Upper lobe of left lung (tissue), 6 donors: ENCODE measurements around the gene CAPZB. TPM values are rescaled to one million over a fixed set of nuclear protein-coding genes. Genes with fewer than 3 reads are reported as not detected.

Source experiments
- ATAC-seq, 2 donors: fragments of 200-7000 bp; cut with Tn5 transposase; one replicate each; pipeline ENCODE4 v1.9.1; 2022; ENCODE audit warnings: mild to moderate bottlenecking in 2 of 2, moderate library complexity in 2 of 2; ENCODE audit not compliant: low FRiP score in 2 of 2
- DNase-seq, 2 donors: peaks; one replicate each; pipeline ENCODE4 v3.0.0-alpha.2; 2019 to 2020
- H3K27ac ChIP-seq, 4 donors: fragments of 200-600 bp; sonication (generic); one replicate each; pipeline ENCODE4 v1.5.1; 2016 to 2019
- H3K27me3 ChIP-seq, 4 donors: fragments of 200-600 bp; sonication (generic); one replicate each; pipeline ENCODE4 v1.5.1; 2017 to 2019
- H3K36me3 ChIP-seq, 4 donors: fragments of 200-600 bp; sonication (generic); one replicate each; pipeline ENCODE4 v1.5.1; 2016 to 2019
- H3K4me1 ChIP-seq, 4 donors: fragments of 200-600 bp; sonication (generic); one replicate each; pipeline ENCODE4 v1.5.1; 2018 to 2019
- H3K4me3 ChIP-seq, 4 donors: fragments of 200-600 bp; sonication (generic); one replicate each; pipeline ENCODE4 v1.5.1; 2017 to 2019; ENCODE audit warnings: mild to moderate bottlenecking in 2 of 4, moderate library complexity in 1 of 4
- H3K9me3 ChIP-seq, 4 donors: fragments of 200-600 bp; sonication (generic); one replicate each; pipeline ENCODE4 v1.5.1; 2018 to 2019
- CTCF ChIP-seq, 6 experiments: fragments of 450-650 bp in 4 of 6; fragments of 200-600 bp in 2 of 6; sonication (generic) in 2 of 6; IDR thresholded peaks; one replicate each; pipeline ENCODE4 v1.5.1; 2016 to 2019; ENCODE audit warnings: antibody characterized with exemption in 6 of 6
- EP300 ChIP-seq, 4 donors: sonication (generic); formaldehyde crosslinking; IDR thresholded peaks; one replicate each; pipeline ENCODE4 v1.5.1; 2017; ENCODE audit warnings: antibody characterized with exemption in 4 of 4, control low read depth in 2 of 4
- POLR2A ChIP-seq, 4 donors: fragments of 450-650 bp; IDR thresholded peaks; one replicate each; pipeline ENCODE4 v1.5.1; 2016 to 2017; ENCODE audit warnings: antibody characterized with exemption in 4 of 4, mild to moderate bottlenecking in 2 of 4
- POLR2AphosphoS5 ChIP-seq, 2 donors: sonication (generic); formaldehyde crosslinking; IDR thresholded peaks; one replicate each; pipeline ENCODE4 v1.5.1; 2017; ENCODE audit warnings: antibody characterized with exemption in 2 of 2
- WGBS, 2 donors: methylation state at CpG; one replicate each; pipeline ENCODE4 v1.1.5; 2017 to 2018; 5-methylcytosine and 5-hydroxymethylcytosine counted together
- total RNA-seq, 6 donors: library from RNA; depleted of rRNA in 4 of 6; stranded (reverse); fragments of >200 nt in 4 of 6; gene quantifications; one replicate each; pipeline versions ENCODE4 v1.1.0 to v1.2.1, GENCODE V29; 2016 to 2021
- donor health status: DM: no; HTN: no; CAD: no; lungs with moderate emphysema.
- donor health status: DM: no; HTN: yes; CAD: no; lungs with severe emphysema.

The CAPZB gene
- total RNA-seq, 6 donors from 2014 or later = 96.4 to 303 (median 144) TPM

DNA sequence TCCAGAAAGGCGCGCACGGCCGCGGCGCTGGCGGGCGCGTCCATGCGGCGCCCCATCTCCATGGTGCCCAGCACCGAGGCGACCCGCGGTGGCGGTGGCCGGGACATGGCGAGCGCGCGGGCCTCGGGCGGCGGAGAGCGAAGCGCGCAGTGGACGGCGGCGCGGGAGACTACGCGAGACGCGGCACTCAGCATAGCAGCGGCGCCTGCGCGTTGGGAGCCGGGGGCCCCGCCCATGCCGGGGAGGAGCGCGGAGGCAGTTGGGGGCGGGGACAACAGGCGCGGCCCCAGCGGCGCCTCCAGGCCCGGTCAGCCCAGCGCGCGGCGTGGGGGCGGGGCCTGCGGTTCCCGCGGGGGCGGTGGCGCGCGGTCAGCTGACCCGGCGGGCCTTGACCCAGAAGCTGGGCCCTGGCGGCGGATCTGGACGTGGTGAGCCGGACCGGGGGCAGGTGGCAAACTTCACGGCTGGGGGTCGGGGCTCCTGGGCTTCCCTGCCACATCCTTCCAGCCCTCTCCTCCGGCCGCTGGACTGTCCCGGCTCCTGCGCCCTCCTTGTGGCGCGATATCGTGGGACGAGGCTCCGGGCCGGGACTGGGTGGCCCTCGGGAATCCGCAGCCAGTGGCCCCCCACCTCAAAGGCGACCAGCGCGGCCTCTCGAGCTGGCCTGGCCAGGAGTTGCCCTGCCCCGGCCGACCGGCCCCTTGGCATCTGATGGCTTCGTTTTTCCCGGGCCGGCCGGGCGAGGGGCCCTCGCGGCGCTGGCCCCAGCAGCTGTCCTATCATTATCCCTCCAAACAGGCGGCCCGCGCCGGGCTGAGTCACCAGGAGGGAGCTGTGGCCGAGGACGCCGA, 173.2 kb downstream of the CAPZB start, which contains the start of the genes AKR7A2 and SLC66A1:
Gene AKR7A2, minus strand, starts transcription at position 214 of the 851 bp plus-strand sequence. Its CDS starts 20 bp downstream, at position 194.
Gene SLC66A1, plus strand, starts transcription at position 396 of the 851 bp plus-strand sequence. CDS start 5,352 bp downstream, outside the sequence.
- H3K4me3 ChIP-seq = peak within 1 kb of the TSS; percentile 89 to 98 (median 98)
- peaks cover 6 to 13% (median 11%) of the 10 kb centered on the region in 4 donors for H3K36me3 ChIP-seq
- no peaks in the 10 kb centered on the region for H3K9me3 ChIP-seq
- H3K27me3 ChIP-seq = no peaks in the 10 kb centered on the region
- peak; percentile 97 to 98 for ATAC-seq
- WGBS, 2 donors = 0% methylated on average over 22 to 26 of the region's 105 CpGs
- peaks cover 26 to 54% (median 28%) of the 10 kb centered on the region in 4 donors for H3K4me1 ChIP-seq
- TF ChIP-seq POLR2AphosphoS5 (IDR thresholded peaks at IDR 0.05) = peak; percentile 43 to 63
- TF ChIP-seq POLR2A (IDR thresholded peaks at IDR 0.05) = peak in 3 of 4 donors; percentile 71 to 83 (median 72)
- no peak for TF ChIP-seq EP300 (IDR thresholded peaks at IDR 0.05)
- peak in 4 of 6 experiments; percentile 49 to 63 (median 58) for TF ChIP-seq CTCF (IDR thresholded peaks at IDR 0.05)
- DNase-seq = peak; percentile 96 to 99
- H3K27ac ChIP-seq = peak within 1 kb of the TSS; percentile 90 to 96 (median 92)

DNA sequence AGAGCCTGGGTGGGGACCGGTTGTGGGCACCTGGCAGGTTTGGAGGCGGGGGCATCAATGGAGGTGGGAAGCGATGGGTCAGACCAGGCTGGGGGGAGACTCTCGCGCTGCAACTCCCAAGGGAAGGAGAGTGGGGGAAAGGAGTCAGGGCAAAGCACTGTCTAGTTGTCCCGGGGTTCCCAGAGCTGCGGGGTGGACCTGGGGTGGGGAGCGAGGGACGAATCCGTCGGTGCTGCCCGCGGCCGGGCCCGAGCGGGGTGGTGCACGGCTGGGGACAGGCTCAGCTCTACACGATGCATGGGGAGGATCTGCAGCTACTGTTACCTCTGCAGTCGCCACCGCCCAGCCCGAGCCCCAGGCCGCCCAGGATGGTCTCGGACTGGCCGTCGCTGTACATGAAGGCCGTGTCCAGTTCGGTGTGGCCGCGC, 173.8 kb downstream of the CAPZB start:
- Histone ChIP-seq H3K9me3 (no peaks in the 10 kb centered on the region), H3K4me3 (peak overlapping the region; percentile 89 to 98 (median 98)), H3K36me3 (peaks cover 10 to 20% (median 14%) of the 10 kb centered on the region in 4 donors), H3K27me3 (no peaks in the 10 kb centered on the region), H3K4me1 (peaks cover 26 to 53% (median 28%) of the 10 kb centered on the region in 4 donors), H3K27ac (peak overlapping the region; percentile 69 to 96 (median 92))
- 1 to 5% methylated on average over 7 to 28 of the region's 29 CpGs for WGBS, 2 donors
- ATAC-seq = peak in 1 of 2 donors; percentile 1
- no peak for DNase-seq
- TF ChIP-seq EP300 (IDR thresholded peaks at IDR 0.05) (no peak), POLR2AphosphoS5 (IDR thresholded peaks at IDR 0.05) (no peak), CTCF (IDR thresholded peaks at IDR 0.05) (no peak), POLR2A (IDR thresholded peaks at IDR 0.05) (no peak)

GRCh38 chr1:19310720-19311502, 174.4 kb downstream of the CAPZB start:
- H3K9me3 ChIP-seq = no peaks in the 10 kb centered on the region
- peak overlapping the region; percentile 89 to 98 (median 98) for H3K4me3 ChIP-seq
- H3K27me3 ChIP-seq = no peaks in the 10 kb centered on the region
- TF ChIP-seq CTCF (IDR thresholded peaks at IDR 0.05) (no peak), EP300 (IDR thresholded peaks at IDR 0.05) (no peak), POLR2A (IDR thresholded peaks at IDR 0.05) (no peak), POLR2AphosphoS5 (IDR thresholded peaks at IDR 0.05) (no peak)
- H3K36me3 ChIP-seq = peaks cover 11 to 26% (median 19%) of the 10 kb centered on the region in 4 donors
- DNase-seq (no peak), ATAC-seq (no peak)
- H3K4me1 ChIP-seq = peaks cover 26 to 47% (median 28%) of the 10 kb centered on the region in 4 donors
- peak overlapping the region in 2 of 4 donors; percentile 93 to 96 for H3K27ac ChIP-seq
- WGBS, 2 donors = 52 to 58% methylated on average over 13 of the region's 13 CpGs

DNA sequence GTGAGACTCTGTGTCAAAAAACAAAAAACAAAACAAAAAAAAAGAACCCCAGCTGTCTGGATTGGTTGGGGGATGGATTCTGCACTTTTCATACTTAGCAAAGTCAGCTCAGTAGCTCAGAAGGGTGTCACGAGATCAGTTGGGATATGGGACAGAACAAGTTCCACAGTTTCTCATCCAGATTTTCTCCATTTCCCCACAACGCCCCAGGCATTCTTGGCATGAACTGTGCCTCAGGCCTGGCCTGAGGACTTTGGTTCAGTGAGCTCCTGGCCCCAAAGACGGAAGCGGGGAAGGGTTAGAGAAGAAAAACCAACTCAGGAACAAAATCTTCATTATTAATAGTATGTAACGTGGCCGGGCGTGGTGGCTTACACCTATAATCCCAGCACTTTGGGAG, 175.3 kb downstream of the CAPZB start:
- H3K4me1 ChIP-seq = peaks cover 20 to 38% (median 23%) of the 10 kb centered on the region in 4 donors
- DNase-seq (no peak), ATAC-seq (no peak)

More for the DNA sequence above, 175.3 kb downstream of the CAPZB start:
- TF ChIP-seq POLR2A (IDR thresholded peaks at IDR 0.05) (no peak), EP300 (IDR thresholded peaks at IDR 0.05) (no peak), CTCF (IDR thresholded peaks at IDR 0.05) (no peak), POLR2AphosphoS5 (IDR thresholded peaks at IDR 0.05) (no peak)
- Histone ChIP-seq H3K36me3 (peaks cover 11 to 34% (median 27%) of the 10 kb centered on the region in 4 donors), H3K9me3 (no peaks in the 10 kb centered on the region), H3K27ac (no peak overlapping the region), H3K27me3 (no peaks in the 10 kb centered on the region), H3K4me3 (no peak overlapping the region)
- 89 to 92% methylated on average over 7 of the region's 7 CpGs for WGBS, 2 donors
